Measurements from ENCODE around the gene KSR1. TPM values are rescaled to one million over a fixed set of nuclear protein-coding genes. Genes with fewer than 3 reads are reported as not detected.
"Not testable (repeated sequence)": the region's sequence is repeated elsewhere in the genome, so short reads cannot be mapped to it uniquely, and the experiment has no call there.

Gene KSR1
- total and polyA plus RNA-seq, 12 donors, result 16.0 to 50.4 (median 38.5) TPM

DNA sequence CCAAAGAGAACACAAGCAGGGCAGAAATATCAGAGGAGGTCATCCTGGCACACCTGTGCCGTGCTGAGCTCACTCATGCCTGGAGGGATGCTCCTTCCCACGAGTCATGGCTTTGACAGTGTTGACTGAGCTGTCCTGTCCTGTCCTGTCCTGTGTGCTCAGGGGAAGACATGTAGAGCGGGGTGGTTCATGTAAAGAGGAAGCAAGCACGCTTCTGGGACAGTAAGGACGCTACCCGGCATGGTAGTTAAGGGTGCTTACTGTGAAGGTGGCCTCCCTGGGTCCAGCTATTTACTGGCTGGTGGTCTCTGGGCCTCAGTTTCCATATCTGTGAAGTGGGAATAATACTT lies 175.1 kb downstream of the KSR1 start:
- H3K4me1 ChIP-seq (replicated peaks in 1 of 2), result peaks cover 18 to 27% of the 10 kb centered on the region in 2 donors
- peak overlapping the region in 2 of 5 donors; percentile 41 to 73 for H3K27ac ChIP-seq
- peak overlapping the region in 1 of 4 donors; percentile 23 for H3K4me3 ChIP-seq
- no peaks in the 10 kb centered on the region for H3K9me3 ChIP-seq (replicated peaks in 1 of 3)
- no peaks in the 10 kb centered on the region for H3K36me3 ChIP-seq (replicated peaks in 1 of 2)
- WGBS, 4 donors, result 56 to 83% (median 61%) methylated on average over 6 of the region's 6 CpGs
- H3K27me3 ChIP-seq, result no peaks in the 10 kb centered on the region
- intact Hi-C loops (cut with DNase I), result no loop called here
- peak in 1 of 7 donors; percentile 28 for DNase-seq
- TF ChIP-seq, protein P1, sequence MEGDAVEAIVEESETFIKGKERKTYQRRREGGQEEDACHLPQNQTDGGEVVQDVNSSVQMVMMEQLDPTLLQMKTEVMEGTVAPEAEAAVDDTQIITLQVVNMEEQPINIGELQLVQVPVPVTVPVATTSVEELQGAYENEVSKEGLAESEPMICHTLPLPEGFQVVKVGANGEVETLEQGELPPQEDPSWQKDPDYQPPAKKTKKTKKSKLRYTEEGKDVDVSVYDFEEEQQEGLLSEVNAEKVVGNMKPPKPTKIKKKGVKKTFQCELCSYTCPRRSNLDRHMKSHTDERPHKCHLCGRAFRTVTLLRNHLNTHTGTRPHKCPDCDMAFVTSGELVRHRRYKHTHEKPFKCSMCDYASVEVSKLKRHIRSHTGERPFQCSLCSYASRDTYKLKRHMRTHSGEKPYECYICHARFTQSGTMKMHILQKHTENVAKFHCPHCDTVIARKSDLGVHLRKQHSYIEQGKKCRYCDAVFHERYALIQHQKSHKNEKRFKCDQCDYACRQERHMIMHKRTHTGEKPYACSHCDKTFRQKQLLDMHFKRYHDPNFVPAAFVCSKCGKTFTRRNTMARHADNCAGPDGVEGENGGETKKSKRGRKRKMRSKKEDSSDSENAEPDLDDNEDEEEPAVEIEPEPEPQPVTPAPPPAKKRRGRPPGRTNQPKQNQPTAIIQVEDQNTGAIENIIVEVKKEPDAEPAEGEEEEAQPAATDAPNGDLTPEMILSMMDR (IDR thresholded peaks at IDR 0.05), result no peak
- TF ChIP-seq POLR2A (IDR thresholded peaks at IDR 0.05), result no peak

DNA sequence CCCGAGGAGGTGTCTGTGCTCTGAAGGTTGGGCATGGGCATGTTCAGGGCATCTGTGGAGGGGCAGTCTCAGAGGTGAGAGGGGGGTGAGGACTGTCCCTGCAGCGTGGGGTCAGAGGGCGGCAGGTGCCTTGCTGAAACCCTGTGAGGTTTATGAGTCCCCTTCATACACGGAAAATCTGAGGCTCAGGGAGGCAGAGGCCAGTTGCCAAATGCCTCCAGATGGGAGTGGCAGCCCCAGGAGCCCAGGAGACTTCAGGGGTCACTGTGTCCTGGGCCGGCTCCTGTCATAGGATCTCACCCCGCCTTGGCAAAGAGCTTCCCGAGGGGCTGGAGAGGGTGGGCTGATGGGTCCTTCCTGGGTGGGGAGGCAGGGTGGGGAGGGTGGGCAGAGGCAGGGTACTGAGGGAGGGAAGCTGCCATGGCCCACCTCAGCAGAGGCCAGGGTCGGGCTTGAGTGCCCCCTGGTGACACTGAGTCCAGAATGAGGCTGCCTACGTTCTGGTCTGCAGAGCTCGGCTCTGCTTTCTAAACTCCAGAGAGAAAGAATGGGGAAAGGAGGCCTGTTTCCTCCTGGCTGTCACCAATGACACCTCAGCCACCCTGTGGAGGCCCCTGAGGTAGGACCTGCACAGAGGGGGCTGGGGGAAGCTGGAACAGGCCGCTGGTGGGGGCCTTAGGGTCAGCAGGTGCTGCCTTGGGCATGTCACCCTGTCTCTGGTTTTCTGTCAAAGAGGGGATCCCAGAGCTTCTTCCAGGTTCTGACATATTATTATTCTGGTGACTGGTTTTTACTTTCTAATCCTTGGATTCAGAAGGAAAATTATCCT lies 175.9 kb downstream of the KSR1 start:
- TF ChIP-seq POLR2A (IDR thresholded peaks at IDR 0.05), result no peak
- TF ChIP-seq, protein P1 (IDR thresholded peaks at IDR 0.05), result no peak
- Histone ChIP-seq H3K9me3 (replicated peaks in 1 of 3) (no peaks in the 10 kb centered on the region), H3K27ac (peak overlapping the region in 3 of 5 donors; percentile 79 to 86 (median 81)), H3K36me3 (replicated peaks in 1 of 2) (no peaks in the 10 kb centered on the region), H3K4me3 (peak overlapping the region in 1 of 4 donors; percentile 23), H3K27me3 (no peaks in the 10 kb centered on the region), H3K4me1 (replicated peaks in 1 of 2) (peaks cover 18 to 27% of the 10 kb centered on the region in 2 donors)
- DNase-seq, result no peak
- WGBS, 4 donors, result 69 to 77% (median 75%) methylated on average over 4 to 11 of the region's 11 CpGs
- intact Hi-C loops (cut with DNase I), result no loop called here

DNA sequence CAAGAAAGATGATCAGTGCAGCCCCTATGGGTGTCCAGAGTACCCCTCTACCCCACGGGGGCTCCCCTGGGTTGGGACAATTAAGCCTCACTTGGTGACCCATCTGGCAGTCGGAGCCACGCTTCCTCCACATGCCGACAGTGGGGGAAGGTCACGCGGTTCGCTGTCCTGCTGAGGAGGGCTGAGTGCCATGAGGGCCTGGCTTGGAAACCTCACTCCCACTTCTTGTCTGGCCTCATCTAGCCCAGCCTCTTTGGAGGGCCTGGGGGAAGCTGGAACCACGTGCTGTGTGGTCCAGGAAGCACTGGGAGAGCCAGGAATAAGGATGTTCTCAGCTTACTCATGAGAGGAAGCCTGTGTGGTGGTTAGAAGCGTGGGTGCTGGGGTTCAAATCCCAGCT lies 176.5 kb downstream of the KSR1 start:
- intact Hi-C loops (cut with DNase I); H3K36me3 ChIP-seq (replicated peaks in 1 of 2); H3K9me3 ChIP-seq (replicated peaks in 1 of 3); H3K27me3 ChIP-seq: not testable (repeated sequence)
- 6 to 37% (median 11%) methylated on average over 3 to 9 of the region's 9 CpGs for WGBS, 4 donors
- Histone ChIP-seq H3K4me1 (replicated peaks in 1 of 2) (peaks cover 18 to 27% of the 10 kb centered on the region in 2 donors), H3K4me3 (peak overlapping the region in 1 of 4 donors; percentile 23), H3K27ac (peak overlapping the region in 3 of 5 donors; percentile 79 to 86 (median 81))
- peak; percentile 72 to 87 (median 78) for DNase-seq

DNA sequence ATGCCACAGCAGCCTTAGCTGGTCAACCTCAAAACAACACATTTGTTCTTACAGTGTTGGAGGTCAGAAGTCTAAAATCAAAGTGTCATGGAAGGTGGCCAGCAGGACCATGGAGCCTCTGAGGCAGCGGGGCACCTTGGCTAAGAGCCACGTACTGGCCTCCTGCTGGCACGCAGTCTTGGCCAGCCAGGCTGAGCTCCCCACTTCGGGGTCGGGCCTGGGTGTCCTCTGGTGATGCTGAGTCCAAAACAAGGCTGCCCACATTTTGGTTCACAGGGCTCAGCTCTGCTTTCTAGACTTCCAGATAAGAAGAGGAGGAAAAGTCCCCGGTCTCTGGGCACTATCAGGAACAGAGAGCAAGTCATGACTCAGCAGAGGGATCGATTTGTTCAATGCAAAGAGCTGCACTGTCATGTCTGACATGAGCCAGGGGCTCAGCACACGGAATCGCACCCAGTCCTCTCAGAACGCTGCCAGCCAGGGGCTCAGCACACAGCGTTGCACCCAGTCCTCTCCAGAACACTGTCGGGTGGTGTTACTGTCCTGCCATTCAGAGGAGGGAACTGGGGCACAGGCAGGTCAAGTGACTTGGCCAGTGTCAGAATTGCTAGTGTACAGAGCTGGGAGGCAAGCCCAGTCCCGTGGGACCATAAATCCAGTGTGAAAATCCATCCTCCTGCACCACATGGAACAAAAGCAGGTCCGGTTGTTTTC lies 177.2 kb downstream of the KSR1 start:
- H3K27me3 ChIP-seq, result no peaks in the 10 kb centered on the region
- peak in 1 of 2 donors; percentile 8 for TF ChIP-seq POLR2A (IDR thresholded peaks at IDR 0.05)
- TF ChIP-seq, protein P1 (IDR thresholded peaks at IDR 0.05), result no peak
- peak; percentile 46 to 78 (median 67) for DNase-seq
- WGBS, 4 donors, result 12 to 40% (median 24%) methylated on average over 4 to 14 of the region's 14 CpGs
- H3K9me3 ChIP-seq (replicated peaks in 1 of 3), result no peaks in the 10 kb centered on the region
- peak overlapping the region in 1 of 4 donors; percentile 2 for H3K4me3 ChIP-seq
- H3K4me1 ChIP-seq (replicated peaks in 1 of 2), result peaks cover 18 to 27% of the 10 kb centered on the region in 2 donors
- intact Hi-C loops (cut with DNase I), result no loop called here
- peak overlapping the region in 4 of 5 donors; percentile 54 to 86 (median 80) for H3K27ac ChIP-seq
- H3K36me3 ChIP-seq (replicated peaks in 1 of 2), result no peaks in the 10 kb centered on the region
